K562 (cell line): Measurements from ENCODE around the gene TMEM139. TPM values are rescaled to one million over a fixed set of nuclear protein-coding genes. Genes with fewer than 3 reads are reported as not detected.

Experiments
- ARNT ChIP-seq, 2 experiments: fragments of 450-650 bp; IDR thresholded peaks; 2 replicates each; pipeline ENCODE4 v1.6.1; 2016; ENCODE audit warnings: mild to moderate bottlenecking in 1 of 2
- ATF7 ChIP-seq: fragments of 450-650 bp; IDR thresholded peaks from 2 replicates; pipeline ENCODE4 v1.7.1; 2014; ENCODE audit warnings: mild to moderate bottlenecking, moderate library complexity
- ELF4 ChIP-seq: fragments of 450-650 bp; formaldehyde crosslinking; IDR thresholded peaks from 2 replicates; pipeline ENCODE4 v1.4.0; 2022; ENCODE audit warnings: missing genetic modification characterization
- FOXM1 ChIP-seq, 2 experiments: fragments of 450-650 bp in 1 of 2; sonication (generic) in 1 of 2; formaldehyde crosslinking in 1 of 2; IDR thresholded peaks; 2 replicates each; pipeline versions ENCODE4 v1.6.1 to v1.9.0; 2017 to 2022; ENCODE audit warnings: low read depth in 2 of 2, mild to moderate bottlenecking in 2 of 2, missing genetic modification reagents in 1 of 2, moderate library complexity in 1 of 2
- HMG20A ChIP-seq: fragments of 450-650 bp; formaldehyde crosslinking; conservative IDR thresholded peaks from 2 replicates; pipeline ENCODE4 v1.4.0; 2020; ENCODE audit warnings: mild to moderate bottlenecking, mixed read lengths
- HNRNPLL ChIP-seq: fragments of 200-400 bp; formaldehyde crosslinking; IDR thresholded peaks from 2 replicates; pipeline ENCODE4 v1.6.1; 2017; ENCODE audit warnings: low read length, low read depth, mild to moderate bottlenecking; ENCODE audit not compliant: poor library complexity, severe bottlenecking
- KLF10 ChIP-seq: fragments of 250-450 bp; sonication (Bioruptor Pico); IDR thresholded peaks from 2 replicates; pipeline ENCODE4 v1.6.1; 2021; ENCODE audit warnings: matching md5 sums
- KLF13 ChIP-seq: fragments of 450-650 bp; IDR thresholded peaks from 2 replicates; pipeline ENCODE4 v1.6.1; 2016; ENCODE audit warnings: missing genetic modification characterization, low read depth, mild to moderate bottlenecking, missing compliant biosample characterization, moderate library complexity, borderline replicate concordance
- MEIS2 ChIP-seq: fragments of 450-650 bp; IDR thresholded peaks from 2 replicates; pipeline ENCODE4 v1.6.1; 2014; ENCODE audit warnings: mild to moderate bottlenecking; ENCODE audit not compliant: partially characterized antibody
- NRF1 ChIP-seq, 2 experiments: fragments of 450-650 bp; IDR thresholded peaks in 1 of 2; conservative IDR thresholded peaks in 1 of 2; 2 replicates each; pipeline ENCODE4 v1.6.1; 2014; ENCODE audit warnings: mild to moderate bottlenecking in 2 of 2
- POLR2AphosphoS5 ChIP-seq: IDR thresholded peaks from 2 replicates; pipeline ENCODE4 v1.6.1; 2011; ENCODE audit warnings: mild to moderate bottlenecking, low read depth, low read length, moderate library complexity; ENCODE audit not compliant: control insufficient read depth, insufficient read depth
- SMARCB1 ChIP-seq: IDR thresholded peaks from 2 replicates; pipeline ENCODE4 v1.6.1; 2011; ENCODE audit warnings: improper control_type of control experiment, low read depth; ENCODE audit not compliant: insufficient read length
- SPI1 ChIP-seq: IDR thresholded peaks from 2 replicates; pipeline ENCODE4 v1.6.1; 2011; ENCODE audit warnings: low read depth, low read length, control low read depth, borderline replicate concordance
- U2AF1 ChIP-seq: fragments of 200-400 bp; formaldehyde crosslinking; optimal IDR thresholded peaks from 2 replicates; pipeline ENCODE3; 2017; ENCODE audit warnings: mild to moderate bottlenecking, low read depth, low read length, moderate library complexity
- YBX1 ChIP-seq: fragments of 450-650 bp; IDR thresholded peaks from 2 replicates; pipeline ENCODE4 v1.7.1; 2016; ENCODE audit warnings: mild to moderate bottlenecking
- ZNF175 ChIP-seq: fragments of 200-800 bp; sonication (Bioruptor generic); IDR thresholded peaks from 2 replicates; pipeline ENCODE4 v1.6.1; 2016; ENCODE audit warnings: low read depth, mild to moderate bottlenecking, missing genetic modification characterization, missing compliant biosample characterization
- polyA plus RNA-seq, 8 experiments: library from polyadenylated mRNA; depleted of rRNA in 4 of 8; stranded (reverse) in 5 of 8; unstranded in 3 of 8; fragments of >200 nt; fragmentation: Nextera tagmentation in 2 of 8; fragmentation: Illumina TruSeq in 1 of 8; extraction: Ambion mirVana in 2 of 8; extraction: Trizol in 1 of 8; gene quantifications; 2 replicates each; pipeline versions ENCODE4 v1.2.1 to v1.2.3, GENCODE V29; 2011 to 2014; ENCODE audit warnings: inconsistent platforms in 1 of 8, missing spikeins in 1 of 8
- total RNA-seq, 7 experiments: library from RNA; depleted of rRNA in 6 of 7; stranded (reverse); fragments of >200 nt in 6 of 7; fragmentation: Illumina TruSeq in 2 of 7; extraction: Trizol in 2 of 7; gene quantifications; 2 replicates each; pipeline versions ENCODE4 v1.2.1 to v1.2.3, GENCODE V29; 2011 to 2021; ENCODE audit warnings: low replicate concordance in 1 of 7
- TF ChIP-seq, protein P1 (sequence below): fragments of 450-650 bp; formaldehyde crosslinking; IDR thresholded peaks from 2 replicates; pipeline ENCODE4 v1.4.0; 2020; ENCODE audit warnings: mild to moderate bottlenecking, moderate library complexity
- TF ChIP-seq, protein P2 (sequence below): sonication (generic); formaldehyde crosslinking; IDR thresholded peaks from 2 replicates; pipeline ENCODE4 v1.8.0; 2022; ENCODE audit warnings: missing genetic modification reagents, mild to moderate bottlenecking, borderline replicate concordance
- TF ChIP-seq, protein P3 (sequence below): conservative IDR thresholded peaks from 2 replicates; pipeline ENCODE4 v1.6.1; 2011; ENCODE audit warnings: low read depth, mild to moderate bottlenecking, low read length; ENCODE audit not compliant: control insufficient read depth
- TF ChIP-seq, protein P4 (sequence below), 2 experiments: IDR thresholded peaks; 2 replicates each; pipeline ENCODE4 v1.6.1; 2011; ENCODE audit warnings: borderline replicate concordance in 1 of 2, control low read depth in 1 of 2, low read depth in 1 of 2, low read length in 1 of 2, mild to moderate bottlenecking in 1 of 2, mixed read lengths in 1 of 2, moderate library complexity in 1 of 2; ENCODE audit not compliant: insufficient read depth in 1 of 2, insufficient read length in 1 of 2, poor library complexity in 1 of 2, severe bottlenecking in 1 of 2; ENCODE audit errors: extremely low read depth in 1 of 2
- TF ChIP-seq, protein P5 (sequence below): sonication (generic); formaldehyde crosslinking; IDR thresholded peaks from 2 replicates; pipeline ENCODE4 v1.9.0; 2022; ENCODE audit warnings: mild to moderate bottlenecking, missing genetic modification reagents

TMEM139 gene
- total and polyA plus RNA-seq, 9 of the 15 experiments (the other 6 are each of a cell fraction or from before 2014, with no cell fraction given), result 0.27 to 1.8 (median 0.79) TPM

DNA sequence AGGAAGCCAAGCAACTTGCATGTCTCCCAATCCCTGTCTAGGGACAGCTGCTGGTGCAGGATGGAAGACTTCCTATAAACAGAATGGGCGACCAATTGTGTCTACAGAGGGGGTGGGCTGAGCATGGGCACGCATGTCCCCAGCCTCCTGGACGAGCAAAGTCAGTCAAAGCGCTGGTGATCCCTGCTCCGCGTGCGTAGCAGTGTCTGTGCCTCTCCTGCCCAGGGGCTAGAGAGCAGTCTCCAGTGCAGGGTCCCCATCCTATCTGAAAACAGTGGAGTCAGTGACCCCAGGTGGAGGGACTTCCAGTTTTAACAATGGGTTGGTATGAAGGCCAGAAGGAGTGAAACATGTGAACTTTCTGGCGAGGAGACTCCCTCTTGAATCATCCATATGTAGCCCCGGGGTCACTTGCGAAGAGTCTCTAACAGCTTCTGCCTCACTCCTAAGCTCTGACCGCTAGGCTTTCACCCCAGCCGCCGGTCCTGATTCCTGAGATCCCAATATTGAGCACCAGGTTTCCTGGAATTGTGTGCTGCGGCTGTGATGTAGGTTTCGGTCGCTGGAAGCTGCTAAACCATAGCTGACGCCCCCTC, 2.7 kb downstream of the TMEM139 start (continued):
- TF ChIP-seq MEIS2 (no peak), HNRNPLL (no peak), KLF13 (tag) (0 out of 2 replicates have a peak, but pooled peaks have one; percentile 34), U2AF1 (no peak), SPI1 (no peak), YBX1 (no peak), FOXM1 (IDR thresholded peaks at IDR 0.05; ENCODE audit: low read depth) (peak; percentile 52; the same call in 1 of the 2 replicates), FOXM1 (CRISPR knock-in tag; IDR thresholded peaks at IDR 0.05; ENCODE audit: low read depth) (no peak; the same call in 1 of the 2 replicates), ARNT (IDR thresholded peaks at IDR 0.05) (0 out of 4 replicates have a peak, but pooled peaks of 1 of the 2 experiments have one; percentile 70), ZNF175 (CRISPR knock-in tag) (no peak), POLR2AphosphoS5 (no peak), KLF10 (CRISPR knock-in tag) (no peak), HMG20A (no peak), NRF1 (conservative IDR thresholded peaks at IDR 0.05 in 1 of 2, IDR thresholded peaks at IDR 0.05 in 1 of 2) (no peak), ATF7 (no peak), SMARCB1 (no peak), ELF4 (CRISPR knock-in tag) (no peak)
- TF ChIP-seq, protein P1, sequence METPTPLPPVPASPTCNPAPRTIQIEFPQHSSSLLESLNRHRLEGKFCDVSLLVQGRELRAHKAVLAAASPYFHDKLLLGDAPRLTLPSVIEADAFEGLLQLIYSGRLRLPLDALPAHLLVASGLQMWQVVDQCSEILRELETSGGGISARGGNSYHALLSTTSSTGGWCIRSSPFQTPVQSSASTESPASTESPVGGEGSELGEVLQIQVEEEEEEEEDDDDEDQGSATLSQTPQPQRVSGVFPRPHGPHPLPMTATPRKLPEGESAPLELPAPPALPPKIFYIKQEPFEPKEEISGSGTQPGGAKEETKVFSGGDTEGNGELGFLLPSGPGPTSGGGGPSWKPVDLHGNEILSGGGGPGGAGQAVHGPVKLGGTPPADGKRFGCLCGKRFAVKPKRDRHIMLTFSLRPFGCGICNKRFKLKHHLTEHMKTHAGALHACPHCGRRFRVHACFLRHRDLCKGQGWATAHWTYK (CRISPR knock-in tag), result 0 out of 2 replicates have a peak, but pooled peaks have one; percentile 90
- TF ChIP-seq, protein P2, sequence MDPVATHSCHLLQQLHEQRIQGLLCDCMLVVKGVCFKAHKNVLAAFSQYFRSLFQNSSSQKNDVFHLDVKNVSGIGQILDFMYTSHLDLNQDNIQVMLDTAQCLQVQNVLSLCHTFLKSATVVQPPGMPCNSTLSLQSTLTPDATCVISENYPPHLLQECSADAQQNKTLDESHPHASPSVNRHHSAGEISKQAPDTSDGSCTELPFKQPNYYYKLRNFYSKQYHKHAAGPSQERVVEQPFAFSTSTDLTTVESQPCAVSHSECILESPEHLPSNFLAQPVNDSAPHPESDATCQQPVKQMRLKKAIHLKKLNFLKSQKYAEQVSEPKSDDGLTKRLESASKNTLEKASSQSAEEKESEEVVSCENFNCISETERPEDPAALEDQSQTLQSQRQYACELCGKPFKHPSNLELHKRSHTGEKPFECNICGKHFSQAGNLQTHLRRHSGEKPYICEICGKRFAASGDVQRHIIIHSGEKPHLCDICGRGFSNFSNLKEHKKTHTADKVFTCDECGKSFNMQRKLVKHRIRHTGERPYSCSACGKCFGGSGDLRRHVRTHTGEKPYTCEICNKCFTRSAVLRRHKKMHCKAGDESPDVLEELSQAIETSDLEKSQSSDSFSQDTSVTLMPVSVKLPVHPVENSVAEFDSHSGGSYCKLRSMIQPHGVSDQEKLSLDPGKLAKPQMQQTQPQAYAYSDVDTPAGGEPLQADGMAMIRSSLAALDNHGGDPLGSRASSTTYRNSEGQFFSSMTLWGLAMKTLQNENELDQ (CRISPR knock-in tag), result no peak
- TF ChIP-seq, protein P3, sequence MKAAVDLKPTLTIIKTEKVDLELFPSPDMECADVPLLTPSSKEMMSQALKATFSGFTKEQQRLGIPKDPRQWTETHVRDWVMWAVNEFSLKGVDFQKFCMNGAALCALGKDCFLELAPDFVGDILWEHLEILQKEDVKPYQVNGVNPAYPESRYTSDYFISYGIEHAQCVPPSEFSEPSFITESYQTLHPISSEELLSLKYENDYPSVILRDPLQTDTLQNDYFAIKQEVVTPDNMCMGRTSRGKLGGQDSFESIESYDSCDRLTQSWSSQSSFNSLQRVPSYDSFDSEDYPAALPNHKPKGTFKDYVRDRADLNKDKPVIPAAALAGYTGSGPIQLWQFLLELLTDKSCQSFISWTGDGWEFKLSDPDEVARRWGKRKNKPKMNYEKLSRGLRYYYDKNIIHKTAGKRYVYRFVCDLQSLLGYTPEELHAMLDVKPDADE, result no peak
- TF ChIP-seq, protein P4, sequence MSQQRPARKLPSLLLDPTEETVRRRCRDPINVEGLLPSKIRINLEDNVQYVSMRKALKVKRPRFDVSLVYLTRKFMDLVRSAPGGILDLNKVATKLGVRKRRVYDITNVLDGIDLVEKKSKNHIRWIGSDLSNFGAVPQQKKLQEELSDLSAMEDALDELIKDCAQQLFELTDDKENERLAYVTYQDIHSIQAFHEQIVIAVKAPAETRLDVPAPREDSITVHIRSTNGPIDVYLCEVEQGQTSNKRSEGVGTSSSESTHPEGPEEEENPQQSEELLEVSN (IDR thresholded peaks at IDR 0.05; ENCODE audit: borderline replicate concordance in 1 of 2, extremely low read depth in 1 of 2, insufficient read depth in 1 of 2, insufficient read length in 1 of 2, low read depth in 1 of 2, low read length in 1 of 2, poor library complexity in 1 of 2, severe bottlenecking in 1 of 2), result no peak
- TF ChIP-seq, protein P5, sequence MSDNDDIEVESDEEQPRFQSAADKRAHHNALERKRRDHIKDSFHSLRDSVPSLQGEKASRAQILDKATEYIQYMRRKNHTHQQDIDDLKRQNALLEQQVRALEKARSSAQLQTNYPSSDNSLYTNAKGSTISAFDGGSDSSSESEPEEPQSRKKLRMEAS (CRISPR knock-in tag), result no peak
